GM13976 (cell line): ENCODE results near the gene PICK1.

ENCODE experiments used
- DNase-seq: peaks from one replicate; pipeline ENCODE4 v3.0.0; 2012; ENCODE audit warnings: low spot score
- in situ Hi-C: fragments of 300-500 bp; cut with MboI; formaldehyde crosslinking; loops from one replicate; pipeline ENCODE4 v1.12.0; 2022; ENCODE audit warnings: low sequenced_read_pairs, mixed read lengths, inconsistent platforms; ENCODE audit not compliant: unreplicated experiment
- TF ChIP-seq, protein P1 (sequence below): IDR thresholded peaks from 2 replicates; pipeline ENCODE4 v1.5.1; 2012; ENCODE audit warnings: borderline replicate concordance, mild to moderate bottlenecking; ENCODE audit not compliant: insufficient read depth; ENCODE audit errors: extremely low read depth, missing control alignments, control extremely low read depth

Gene PICK1

DNA sequence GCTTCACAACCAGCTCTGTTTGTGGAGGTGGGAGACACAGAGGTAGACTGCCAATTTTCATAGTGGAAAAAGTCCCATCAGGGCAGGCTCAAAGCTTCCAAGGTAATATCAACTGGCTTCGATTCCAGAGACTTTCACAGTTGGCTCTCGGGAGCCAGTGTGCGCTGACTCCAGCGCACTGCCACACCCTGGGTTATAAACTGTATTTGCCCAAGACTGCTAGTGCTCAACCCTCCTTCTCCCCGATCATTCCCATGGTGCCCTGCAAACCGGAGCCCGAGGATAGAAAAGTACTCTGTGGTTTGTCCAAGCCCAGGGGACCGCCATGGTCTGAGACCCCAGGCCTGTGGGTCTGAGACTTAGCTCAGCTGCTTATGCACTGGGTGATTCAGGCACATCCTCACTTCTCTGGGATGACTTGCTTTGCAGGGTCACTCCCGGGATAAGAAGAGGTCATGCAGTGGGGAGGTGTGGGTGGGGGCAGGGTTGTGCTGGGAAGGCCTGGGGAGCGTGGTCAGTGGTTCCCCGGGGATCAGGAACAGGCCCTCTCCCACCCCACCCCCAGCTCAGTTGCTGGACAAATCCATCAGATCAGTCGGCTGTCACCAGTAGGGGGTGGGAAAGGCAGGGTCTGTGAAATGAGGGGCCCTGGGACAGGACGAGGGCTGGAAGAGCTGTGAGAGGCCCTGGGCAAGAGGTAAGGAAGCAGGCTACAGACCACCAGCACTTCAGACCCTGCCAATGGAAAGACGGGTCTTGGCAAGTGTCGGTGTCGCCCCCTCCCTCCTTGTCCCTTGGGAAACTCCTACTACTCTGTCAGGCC lies 26.7 kb upstream of the PICK1 start:
- TF ChIP-seq, protein P1, sequence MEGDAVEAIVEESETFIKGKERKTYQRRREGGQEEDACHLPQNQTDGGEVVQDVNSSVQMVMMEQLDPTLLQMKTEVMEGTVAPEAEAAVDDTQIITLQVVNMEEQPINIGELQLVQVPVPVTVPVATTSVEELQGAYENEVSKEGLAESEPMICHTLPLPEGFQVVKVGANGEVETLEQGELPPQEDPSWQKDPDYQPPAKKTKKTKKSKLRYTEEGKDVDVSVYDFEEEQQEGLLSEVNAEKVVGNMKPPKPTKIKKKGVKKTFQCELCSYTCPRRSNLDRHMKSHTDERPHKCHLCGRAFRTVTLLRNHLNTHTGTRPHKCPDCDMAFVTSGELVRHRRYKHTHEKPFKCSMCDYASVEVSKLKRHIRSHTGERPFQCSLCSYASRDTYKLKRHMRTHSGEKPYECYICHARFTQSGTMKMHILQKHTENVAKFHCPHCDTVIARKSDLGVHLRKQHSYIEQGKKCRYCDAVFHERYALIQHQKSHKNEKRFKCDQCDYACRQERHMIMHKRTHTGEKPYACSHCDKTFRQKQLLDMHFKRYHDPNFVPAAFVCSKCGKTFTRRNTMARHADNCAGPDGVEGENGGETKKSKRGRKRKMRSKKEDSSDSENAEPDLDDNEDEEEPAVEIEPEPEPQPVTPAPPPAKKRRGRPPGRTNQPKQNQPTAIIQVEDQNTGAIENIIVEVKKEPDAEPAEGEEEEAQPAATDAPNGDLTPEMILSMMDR, result no peak
- DNase-seq, result no peak
- in situ Hi-C loops, result no loop called here

DNA sequence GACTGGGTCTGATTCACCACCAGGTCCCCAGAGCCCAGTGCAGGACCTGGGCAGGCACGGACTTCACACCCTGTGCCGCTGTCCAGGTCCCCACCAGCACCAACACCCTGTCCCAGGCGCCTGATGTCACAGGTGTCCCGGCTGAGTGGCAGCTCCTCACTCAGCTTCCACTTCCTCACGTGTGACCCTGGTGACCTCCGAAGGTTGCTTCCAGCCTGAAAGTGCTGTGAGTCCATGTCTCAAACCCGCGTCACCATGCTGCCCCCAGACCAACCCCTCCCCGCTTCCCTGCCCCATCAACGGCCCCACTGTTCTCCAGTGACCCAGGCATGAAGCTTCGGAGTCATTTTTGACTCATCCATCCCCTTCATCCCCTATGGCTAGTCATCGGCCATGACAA lies 25.7 kb upstream of the PICK1 start:
- in situ Hi-C loops, result no loop called here
- DNase-seq, result no peak
- TF ChIP-seq, protein P1, result no peak

DNA sequence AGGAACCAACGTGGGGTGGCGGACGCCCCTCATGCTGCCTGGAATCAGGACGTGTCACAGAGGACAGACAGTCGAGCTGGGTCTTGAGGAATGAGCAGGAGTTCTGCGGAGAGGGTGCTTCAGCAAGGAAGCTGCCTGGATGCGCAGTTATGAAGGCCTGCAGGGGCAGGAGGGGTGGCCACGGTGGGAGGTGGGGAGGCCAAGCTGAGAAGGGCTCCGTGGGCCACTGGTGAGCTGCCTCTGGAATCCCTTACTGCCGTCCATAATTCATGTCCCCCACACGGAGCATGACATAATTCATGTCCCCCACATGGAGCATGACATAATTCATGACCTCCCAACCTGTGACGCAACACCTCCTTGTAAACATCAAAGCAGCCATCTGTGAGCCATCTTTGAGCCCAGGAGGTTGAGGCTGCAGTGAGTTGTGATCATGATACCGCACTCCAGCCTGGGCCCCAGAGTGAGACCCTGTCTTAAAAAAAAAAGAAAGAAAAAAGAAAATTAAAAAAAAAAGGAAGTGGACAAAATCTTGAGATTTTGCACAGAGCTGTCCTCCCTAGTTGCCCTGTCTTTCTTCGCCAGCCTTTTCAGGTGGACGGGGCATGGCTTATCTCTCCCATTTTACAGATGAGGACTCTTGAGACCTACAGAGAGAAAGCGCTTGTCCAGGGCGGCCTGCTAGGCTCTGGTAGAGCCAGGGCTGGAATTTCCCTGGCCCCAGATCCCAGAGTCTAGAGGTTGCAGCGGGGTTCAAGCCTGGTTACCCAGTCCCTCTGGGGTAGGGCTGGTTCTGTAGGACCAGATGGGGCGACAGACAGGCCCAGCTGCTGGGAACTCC lies 24.3 kb upstream of the PICK1 start:
- TF ChIP-seq, protein P1, result no peak
- no peak for DNase-seq
- in situ Hi-C loops, result no loop called here

DNA sequence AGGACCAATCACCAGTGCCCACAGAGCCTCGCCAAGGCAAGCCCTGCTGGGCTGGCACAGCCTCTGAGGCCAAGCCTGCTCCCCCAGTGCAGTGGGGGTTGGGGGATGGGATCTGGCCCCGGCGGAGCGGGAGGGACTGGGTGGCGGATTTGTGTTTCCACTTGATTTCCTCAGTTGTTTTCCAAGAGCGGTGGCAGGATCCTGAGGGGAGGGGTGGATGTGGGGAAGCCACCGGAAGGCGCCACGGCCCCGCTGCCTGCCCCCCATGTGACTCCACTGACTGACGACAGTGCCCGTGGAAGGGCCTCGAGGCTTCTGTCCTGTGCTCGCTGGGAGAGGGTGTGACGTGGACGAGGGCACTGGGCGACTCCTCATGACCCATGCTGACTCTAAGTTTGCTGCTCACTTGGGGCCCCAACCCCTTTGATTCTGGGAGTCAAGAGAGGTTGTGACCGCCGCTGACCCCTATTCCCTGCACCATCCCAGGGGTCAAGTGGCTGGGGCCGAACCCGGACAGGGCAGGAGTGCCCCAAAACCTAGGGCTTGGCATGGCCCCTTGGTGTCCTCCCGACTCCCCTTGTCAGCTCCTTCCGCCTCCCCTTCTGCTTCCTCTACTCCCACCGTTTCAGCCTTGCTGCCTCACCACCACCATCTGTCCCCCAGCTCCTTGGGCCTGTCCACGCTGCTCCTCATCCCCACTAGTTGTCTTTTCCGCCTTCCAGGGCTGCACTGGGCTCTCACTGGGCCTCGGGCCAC lies 23.5 kb upstream of the PICK1 start:
- no peak for DNase-seq
- TF ChIP-seq, protein P1, result no peak
- in situ Hi-C loops, result no loop called here

DNA sequence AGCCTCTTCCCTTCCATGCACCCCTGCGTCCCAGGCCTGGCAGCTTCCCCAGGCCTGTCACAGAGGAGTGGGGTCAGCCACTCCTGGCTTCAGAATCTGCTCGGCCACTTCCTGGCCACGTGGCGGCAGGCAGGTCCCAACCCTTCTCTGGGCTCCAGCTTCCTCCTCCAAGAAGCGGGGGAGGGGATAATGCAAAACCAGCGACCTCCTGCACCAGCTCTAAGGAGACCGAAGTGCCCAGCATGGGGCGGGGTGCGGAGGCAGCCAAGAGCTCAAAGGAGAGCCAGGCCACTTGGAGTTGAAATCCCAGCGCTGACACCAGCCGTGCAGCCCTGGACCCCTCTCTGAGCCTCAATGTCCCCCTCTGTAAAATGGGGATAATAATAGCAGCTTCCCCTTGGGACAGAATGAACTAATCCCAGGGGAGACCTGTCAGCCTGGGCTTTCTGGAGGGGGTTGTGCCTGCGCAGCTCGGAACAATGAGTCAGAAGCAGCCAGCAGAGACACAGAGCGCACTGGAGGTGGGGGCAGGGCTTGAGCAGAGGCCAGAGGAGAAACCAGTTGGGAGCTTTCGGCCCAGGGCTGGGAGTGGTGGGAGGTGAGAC lies 22.8 kb upstream of the PICK1 start:
- in situ Hi-C loops, result no loop called here
- DNase-seq, result peak; percentile 66
- TF ChIP-seq, protein P1, result no peak
